Stimulated activated CD4-positive, alpha-beta T cell treated with anti-CD3 and anti-CD28 coated beads, Interleukin-15, amount 100 ng/mL, for 48 hours (primary cell): ENCODE results near the gene ROGDI.
A peak's percentile ranks its signal among the peaks of the same experiment; 100 is the strongest.
"Not testable (repeated sequence)": the region's sequence is repeated elsewhere in the genome, so short reads cannot be mapped to it uniquely, and the experiment has no call there.

Experiments
- DNase-seq, 2 donors: peaks; one replicate each; pipeline ENCODE4 v3.0.0-alpha.2; 2020; ENCODE audit warnings: low read depth in 2 of 2

Gene ROGDI

GRCh38 chr16:4792951-4793513 lies 9.4 kb downstream of the ROGDI start:
- no peak for DNase-seq

GRCh38 chr16:4790871-4791270 lies 11.6 kb downstream of the ROGDI start:
- no peak for DNase-seq

GRCh38 chr16:4790261-4790660 lies 12.2 kb downstream of the ROGDI start:
- DNase-seq, result no peak

GRCh38 chr16:4788910-4789309 lies 13.5 kb downstream of the ROGDI start:
- no peak for DNase-seq

- no peak for DNase-seq
These were observed 13.9 kb downstream of the ROGDI start for GRCh38 chr16:4788489-4788889.

GRCh38 chr16:4787627-4788482 lies 14.6 kb downstream of the ROGDI start, which contains the start of gene SEPTIN12:
SEPTIN12 (minus strand) TSS chr16:4788345; CDS start chr16:4787645, 700 bp downstream.
- no peak for DNase-seq

- no peak for DNase-seq
These were observed 15.4 kb downstream of the ROGDI start for GRCh38 chr16:4787068-4787467.

- no peak for DNase-seq
These were observed 16.5 kb downstream of the ROGDI start for GRCh38 chr16:4785758-4786433.

- DNase-seq, result not testable (repeated sequence)
These were observed 17.9 kb downstream of the ROGDI start for GRCh38 chr16:4784444-4784987.

GRCh38 chr16:4783951-4784336 lies 18.5 kb downstream of the ROGDI start:
- DNase-seq, result no peak

- DNase-seq, result no peak
These were observed 19.0 kb downstream of the ROGDI start for GRCh38 chr16:4783251-4783950.

- DNase-seq, result no peak
These were observed 22.2 kb downstream of the ROGDI start for GRCh38 chr16:4780235-4780634.

- DNase-seq, result no peak
These were observed 24.4 kb downstream of the ROGDI start for GRCh38 chr16:4778050-4778392.

GRCh38 chr16:4777339-4778049 lies 24.9 kb downstream of the ROGDI start:
- no peak for DNase-seq

- no peak for DNase-seq
These were observed 26.2 kb downstream of the ROGDI start for GRCh38 chr16:4776141-4776705.

GRCh38 chr16:4775005-4775404 lies 27.4 kb downstream of the ROGDI start:
- no peak for DNase-seq

GRCh38 chr16:4772351-4772750 lies 30.1 kb downstream of the ROGDI start:
- DNase-seq, result no peak

- DNase-seq, result no peak
These were observed 30.8 kb downstream of the ROGDI start for GRCh38 chr16:4771646-4772045.

- no peak for DNase-seq
These were observed 33.2 kb downstream of the ROGDI start for GRCh38 chr16:4769306-4769638.

GRCh38 chr16:4768549-4769305 lies 33.7 kb downstream of the ROGDI start:
- peak; percentile 85 to 88 for DNase-seq
